Activated CD8-positive, alpha-beta T cell treated with anti-CD3 and anti-CD28 coated beads, Interleukin-2, amount 10 ng/mL, durations not matched to agents 7 days and 5 days (primary cell): Measurements from ENCODE around the gene SLC6A3. TPM values are rescaled to one million over a fixed set of nuclear protein-coding genes. Genes with fewer than 3 reads are reported as not detected.

Experiments
- ATAC-seq: fragments of 150-1000 bp; cut with Tn5 transposase; one replicate; pipeline ENCODE4 v1.10.0; 2021; ENCODE audit warnings: moderate library complexity
- CTCF ChIA-PET: fragments of 350-600 bp; sonication (Branson Sonifier 250); formaldehyde crosslinking; loops from one replicate; lab custom pipeline; 2021; ENCODE audit warnings: antibody characterized with exemption; lab: Charles Lee
- POLR2A ChIA-PET: fragments of 350-600 bp; sonication (Branson Sonifier 250); formaldehyde crosslinking; loops from one replicate; lab custom pipeline; 2021; ENCODE audit warnings: antibody characterized with exemption; lab: Charles Lee
- DNase-seq: peaks from one replicate; pipeline ENCODE4 v3.0.0-alpha.2; 2020
- H3K27ac Mint-ChIP-seq: one replicate; pipeline ENCODE4 v1.8.0; 2021; ENCODE audit warnings: mild to moderate bottlenecking, mixed read lengths
- H3K27me3 Mint-ChIP-seq: one replicate; pipeline ENCODE4 v1.8.0; 2021; ENCODE audit warnings: low read depth, mixed read lengths
- H3K36me3 Mint-ChIP-seq: one replicate; pipeline ENCODE4 v1.8.0; 2021; ENCODE audit warnings: low read depth, mixed read lengths
- H3K4me1 Mint-ChIP-seq: one replicate; pipeline ENCODE4 v1.8.0; 2021; ENCODE audit warnings: low read depth, mixed read lengths
- H3K4me3 Mint-ChIP-seq: one replicate; pipeline ENCODE4 v1.8.0; 2021; ENCODE audit warnings: mild to moderate bottlenecking, mixed read lengths
- H3K9me3 Mint-ChIP-seq: one replicate; pipeline ENCODE4 v1.8.0; 2022; ENCODE audit warnings: mixed read lengths; ENCODE audit not compliant: insufficient read depth
- total RNA-seq, 2 experiments: library from RNA; stranded (reverse); gene quantifications; one replicate each; pipeline ENCODE4 v1.2.3, GENCODE V29; 2021

SLC6A3 gene
- total RNA-seq, 2 experiments from 2014 or later, result not detected

DNA sequence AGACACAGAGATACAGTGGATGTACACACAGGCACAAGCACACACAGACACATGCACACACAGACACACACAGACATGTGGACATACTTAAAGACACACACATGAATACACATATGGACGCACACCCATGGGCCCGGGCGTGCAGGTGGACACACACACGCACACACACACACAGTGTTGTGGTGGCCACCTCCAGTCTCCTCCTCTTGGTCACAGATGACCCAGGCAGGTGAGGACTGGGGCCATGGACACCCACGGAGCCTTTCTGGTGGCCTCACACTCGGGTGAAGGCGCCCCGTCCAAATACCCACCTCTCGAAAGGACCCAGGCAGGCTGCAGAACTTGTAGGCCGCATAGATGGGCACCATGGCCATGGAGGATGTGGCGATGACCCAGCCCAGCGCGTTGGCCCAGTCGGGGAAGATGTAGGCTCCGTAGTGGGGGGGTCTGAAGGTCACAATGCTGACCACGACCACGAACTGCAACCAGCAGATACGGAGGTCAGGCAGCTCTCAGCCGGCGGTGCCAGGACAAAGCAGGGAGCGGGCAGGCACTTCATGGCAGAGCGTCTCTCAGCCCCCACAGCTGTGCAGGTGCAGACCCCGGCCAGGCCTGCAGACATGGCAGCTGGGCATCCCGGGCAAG is 42.5 kb downstream of the SLC6A3 start:
- ATAC-seq (no peak), DNase-seq (no peak)
- POLR2A ChIA-PET, result no interaction called here
- Mint-ChIP-seq H3K36me3 (no peaks in the 10 kb centered on the region), H3K4me1 (no peaks in the 10 kb centered on the region), H3K27me3 (peaks cover 10% of the 10 kb centered on the region), H3K27ac (no peak overlapping the region), H3K4me3 (no peak overlapping the region), H3K9me3 (no peaks in the 10 kb centered on the region)
- CTCF ChIA-PET, result no interaction called here

DNA sequence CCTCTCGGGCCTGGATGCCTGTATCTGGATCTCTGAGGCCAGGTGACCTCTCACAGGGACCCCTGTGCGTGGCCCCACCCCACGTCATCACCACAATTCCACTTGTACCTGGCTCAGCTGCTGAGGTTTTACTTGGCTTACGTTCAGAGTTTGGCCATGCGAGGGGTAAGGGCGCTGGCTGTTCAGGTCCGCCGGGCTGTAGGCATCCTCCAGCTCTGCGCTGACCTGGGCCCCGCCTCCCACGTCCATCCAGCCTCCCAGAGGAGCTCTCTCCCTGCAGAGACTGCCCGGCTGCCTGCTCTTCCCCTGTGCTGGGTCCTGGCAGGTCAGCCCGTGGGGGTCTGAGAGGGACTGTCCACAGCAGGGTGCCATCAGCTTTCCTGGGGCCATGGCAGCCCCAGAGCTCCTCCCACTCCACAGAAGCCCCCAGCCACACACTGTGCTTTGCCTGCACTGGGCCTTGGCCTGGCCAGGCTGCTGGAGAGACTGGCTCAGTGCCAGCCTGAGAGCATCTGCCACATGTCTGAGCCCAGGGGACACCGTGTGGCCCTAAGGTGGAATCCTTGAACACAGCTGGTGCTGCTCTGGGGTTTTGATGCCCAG is 43.6 kb downstream of the SLC6A3 start:
- no peak for ATAC-seq
- no peaks in the 10 kb centered on the region for H3K4me1 Mint-ChIP-seq
- peaks cover 16% of the 10 kb centered on the region for H3K27me3 Mint-ChIP-seq
- no peaks in the 10 kb centered on the region for H3K9me3 Mint-ChIP-seq
- H3K36me3 Mint-ChIP-seq, result no peaks in the 10 kb centered on the region
- no peak overlapping the region for H3K27ac Mint-ChIP-seq
- no peak overlapping the region for H3K4me3 Mint-ChIP-seq
- DNase-seq, result no peak
- CTCF ChIA-PET, result no interaction called here
- POLR2A ChIA-PET, result no interaction called here

DNA sequence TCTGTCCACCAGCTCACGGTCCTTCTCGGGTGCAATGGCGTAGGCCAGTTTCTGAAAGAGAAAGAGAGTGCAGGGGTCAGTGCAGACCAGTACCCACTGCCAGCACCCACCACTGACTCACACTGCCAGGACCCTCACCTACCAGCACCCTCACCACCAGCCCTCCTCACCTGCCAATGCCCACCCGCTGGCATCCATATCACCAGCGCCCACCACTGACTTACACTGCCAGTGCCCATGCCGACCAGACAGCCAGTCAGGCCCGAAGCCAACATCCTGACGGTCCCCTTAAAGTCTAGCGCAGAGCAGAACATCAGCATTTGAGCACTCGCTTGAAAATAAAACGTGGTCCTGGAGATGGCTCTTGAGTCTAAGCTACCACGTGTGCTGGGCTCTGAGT is 44.3 kb downstream of the SLC6A3 start:
- ChIA-PET CTCF (no interaction called here), POLR2A (no interaction called here)
- H3K9me3 Mint-ChIP-seq, result no peaks in the 10 kb centered on the region
- no peak for DNase-seq
- no peak for ATAC-seq
- no peaks in the 10 kb centered on the region for H3K4me1 Mint-ChIP-seq
- no peak overlapping the region for H3K27ac Mint-ChIP-seq
- H3K36me3 Mint-ChIP-seq, result no peaks in the 10 kb centered on the region
- no peak overlapping the region for H3K4me3 Mint-ChIP-seq
- H3K27me3 Mint-ChIP-seq, result peaks cover 16% of the 10 kb centered on the region

- Mint-ChIP-seq H3K27me3 (peaks cover 16% of the 10 kb centered on the region), H3K36me3 (no peaks in the 10 kb centered on the region), H3K4me1 (no peaks in the 10 kb centered on the region), H3K4me3 (no peak overlapping the region), H3K9me3 (no peaks in the 10 kb centered on the region), H3K27ac (no peak overlapping the region)
- no peak for DNase-seq
- ATAC-seq, result no peak
- CTCF ChIA-PET, result no interaction called here
- POLR2A ChIA-PET, result no interaction called here
Observed at GRCh38 chr5:1400211-1400855, 44.9 kb downstream of the SLC6A3 start.

GRCh38 chr5:1399737-1400136 is 45.5 kb downstream of the SLC6A3 start:
- Mint-ChIP-seq H3K4me3 (no peak overlapping the region), H3K36me3 (no peaks in the 10 kb centered on the region), H3K4me1 (no peaks in the 10 kb centered on the region), H3K9me3 (no peaks in the 10 kb centered on the region), H3K27ac (no peak overlapping the region), H3K27me3 (peaks cover 16% of the 10 kb centered on the region)
- ChIA-PET CTCF (no interaction called here), POLR2A (no interaction called here)
- DNase-seq (no peak), ATAC-seq (no peak)

GRCh38 chr5:1396293-1396816 is 48.9 kb downstream of the SLC6A3 start:
- peaks cover 18% of the 10 kb centered on the region for H3K27me3 Mint-ChIP-seq
- no peaks in the 10 kb centered on the region for H3K4me1 Mint-ChIP-seq
- ATAC-seq (no peak), DNase-seq (no peak)
- POLR2A ChIA-PET, result no interaction called here
- no peak overlapping the region for H3K27ac Mint-ChIP-seq
- H3K36me3 Mint-ChIP-seq, result no peaks in the 10 kb centered on the region
- no peak overlapping the region for H3K4me3 Mint-ChIP-seq
- CTCF ChIA-PET, result no interaction called here
- H3K9me3 Mint-ChIP-seq, result no peaks in the 10 kb centered on the region

- ChIA-PET CTCF (no interaction called here), POLR2A (no interaction called here)
- ATAC-seq (no peak), DNase-seq (no peak)
- H3K9me3 Mint-ChIP-seq, result no peaks in the 10 kb centered on the region
- no peak overlapping the region for H3K4me3 Mint-ChIP-seq
- H3K4me1 Mint-ChIP-seq, result no peaks in the 10 kb centered on the region
- peaks cover 18% of the 10 kb centered on the region for H3K27me3 Mint-ChIP-seq
- no peak overlapping the region for H3K27ac Mint-ChIP-seq
- H3K36me3 Mint-ChIP-seq, result no peaks in the 10 kb centered on the region
Observed at GRCh38 chr5:1394881-1395860, 50.1 kb downstream of the SLC6A3 start.

DNA sequence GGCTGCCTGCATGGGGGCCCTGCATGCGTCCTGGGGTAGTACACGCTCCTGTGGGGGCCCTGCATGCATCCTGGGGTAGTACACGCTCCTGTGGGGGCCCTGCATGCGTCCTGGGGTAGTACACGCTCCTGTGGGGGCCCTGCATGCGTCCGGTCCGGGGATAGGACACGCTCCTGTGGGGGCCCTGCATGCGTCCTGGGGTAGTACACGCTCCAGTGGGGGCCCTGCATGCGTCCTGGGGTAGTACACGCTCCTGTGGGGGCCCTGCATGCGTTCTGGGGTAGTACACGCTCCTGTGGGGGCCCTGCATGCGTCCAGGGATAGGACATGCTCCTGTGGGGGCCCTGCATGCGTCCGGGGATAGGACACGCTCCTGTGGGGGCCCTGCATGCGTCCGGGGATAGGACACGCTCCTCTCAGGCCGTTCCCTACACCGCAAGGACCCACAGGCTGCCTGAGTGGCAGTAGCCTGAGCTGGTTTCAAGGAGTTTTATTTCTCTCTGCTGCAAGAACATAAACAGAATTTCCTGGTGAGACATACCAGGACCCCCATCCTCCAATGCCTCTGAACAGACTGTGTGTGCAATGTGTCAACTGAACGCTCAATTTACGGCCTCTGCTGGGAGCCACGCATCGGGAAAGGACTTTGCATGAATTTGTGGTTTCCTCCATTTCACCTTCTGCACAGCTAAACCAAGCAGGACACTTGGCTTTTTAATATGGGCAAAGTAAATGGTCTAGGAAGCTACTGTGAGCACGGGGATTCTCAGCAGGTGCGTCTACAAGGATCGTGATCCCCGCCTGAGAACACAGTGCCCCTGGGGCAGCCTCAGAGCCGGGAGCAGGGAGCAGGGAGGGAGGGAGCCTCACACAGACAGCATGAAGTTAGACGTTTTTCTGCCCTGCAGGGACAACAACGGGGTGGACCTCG is 51.4 kb downstream of the SLC6A3 start:
- H3K4me1 Mint-ChIP-seq, result no peaks in the 10 kb centered on the region
- no peak for DNase-seq
- CTCF ChIA-PET, result no interaction called here
- POLR2A ChIA-PET, result no interaction called here
- H3K27me3 Mint-ChIP-seq, result peaks cover 16% of the 10 kb centered on the region
- no peak overlapping the region for H3K27ac Mint-ChIP-seq
- no peak for ATAC-seq
- H3K36me3 Mint-ChIP-seq, result no peaks in the 10 kb centered on the region
- H3K4me3 Mint-ChIP-seq, result no peak overlapping the region
- H3K9me3 Mint-ChIP-seq, result no peaks in the 10 kb centered on the region

- peaks cover 20% of the 10 kb centered on the region for H3K27me3 Mint-ChIP-seq
- H3K27ac Mint-ChIP-seq, result no peak overlapping the region
- no peak overlapping the region for H3K4me3 Mint-ChIP-seq
- H3K4me1 Mint-ChIP-seq, result no peaks in the 10 kb centered on the region
- CTCF ChIA-PET, result no interaction called here
- DNase-seq (no peak), ATAC-seq (no peak)
- POLR2A ChIA-PET, result no interaction called here
- no peaks in the 10 kb centered on the region for H3K9me3 Mint-ChIP-seq
- H3K36me3 Mint-ChIP-seq, result no peaks in the 10 kb centered on the region
Observed at GRCh38 chr5:1392801-1393565, 52.3 kb downstream of the SLC6A3 start.

- Mint-ChIP-seq H3K4me3 (no peak overlapping the region), H3K27ac (no peak overlapping the region), H3K4me1 (no peaks in the 10 kb centered on the region), H3K36me3 (no peaks in the 10 kb centered on the region), H3K9me3 (no peaks in the 10 kb centered on the region), H3K27me3 (peaks cover 18% of the 10 kb centered on the region)
- ChIA-PET POLR2A (no interaction called here), CTCF (no interaction called here)
- no peak for DNase-seq
- no peak for ATAC-seq
Observed at GRCh38 chr5:1392261-1392660, 53.0 kb downstream of the SLC6A3 start.
